HG03575 (cell line): ENCODE measurements around the gene MGAM2.

Source experiments
- ATAC-seq: cut with Tn5 transposase; IDR thresholded peaks from one replicate; pipeline ENCODE4 v1.9.1; 2021; ENCODE audit not compliant: unreplicated experiment, insufficient number of reproducible peaks, low FRiP score; ENCODE audit errors: extremely low read depth

Gene MGAM2

DNA sequence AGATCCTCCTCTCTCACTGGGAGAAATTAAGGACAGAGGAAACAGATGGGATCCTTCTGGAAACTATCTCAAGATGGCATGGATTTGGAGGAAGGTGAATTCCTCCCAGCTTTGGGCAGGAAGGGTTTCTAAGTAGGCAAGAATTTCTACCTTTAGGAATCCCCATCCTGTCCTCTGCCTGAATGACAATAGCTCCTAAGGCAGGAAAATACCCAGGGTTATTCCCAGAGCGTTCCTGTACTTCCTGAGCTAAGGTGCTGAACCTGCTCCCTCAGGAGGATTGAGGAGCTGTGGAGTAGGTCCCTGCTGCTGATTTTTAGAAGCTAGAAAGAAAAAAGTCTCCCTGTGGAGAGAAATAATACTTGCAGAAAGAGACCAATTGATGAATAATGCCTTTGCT is 568 bp downstream of the MGAM2 start:
- no peak for ATAC-seq

DNA sequence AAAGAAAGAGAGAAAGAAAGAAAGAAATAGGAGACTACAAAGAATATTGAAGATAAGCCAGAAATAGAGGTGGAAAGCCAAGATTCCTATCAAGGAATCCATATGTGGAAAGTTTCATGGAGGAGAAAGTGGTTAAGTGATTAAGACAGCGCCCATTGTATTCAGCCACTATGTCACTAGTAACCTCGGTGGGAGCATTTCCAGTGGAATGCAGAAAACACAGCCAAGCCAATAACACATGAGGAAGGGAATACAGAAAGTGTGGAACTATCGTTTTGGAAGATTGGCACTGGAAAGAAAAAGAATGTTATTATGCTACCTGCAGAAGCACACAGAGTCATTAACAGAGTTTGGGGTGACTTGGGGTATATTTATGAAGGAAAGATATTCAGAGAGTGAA is 2.7 kb downstream of the MGAM2 start:
- no peak for ATAC-seq

DNA sequence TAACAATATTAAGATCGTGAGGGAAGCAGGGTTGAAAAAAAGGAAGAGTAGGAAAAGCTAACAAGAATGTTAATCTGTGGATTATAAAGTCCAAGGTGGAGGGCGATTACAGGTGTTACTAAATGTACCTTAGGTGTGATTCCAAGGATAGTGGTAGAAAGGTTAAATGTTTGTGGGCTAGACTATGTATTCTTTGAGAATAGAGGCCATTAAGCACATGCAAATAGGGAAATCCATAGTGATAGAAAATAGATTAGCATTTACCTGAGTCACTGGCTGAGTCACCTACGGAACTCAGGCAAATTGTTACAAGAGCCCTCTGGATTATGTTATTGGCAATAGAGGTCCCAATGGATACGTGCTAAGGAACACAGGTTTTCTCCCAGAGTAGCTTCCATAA is 9.0 kb downstream of the MGAM2 start:
- ATAC-seq: no peak

DNA sequence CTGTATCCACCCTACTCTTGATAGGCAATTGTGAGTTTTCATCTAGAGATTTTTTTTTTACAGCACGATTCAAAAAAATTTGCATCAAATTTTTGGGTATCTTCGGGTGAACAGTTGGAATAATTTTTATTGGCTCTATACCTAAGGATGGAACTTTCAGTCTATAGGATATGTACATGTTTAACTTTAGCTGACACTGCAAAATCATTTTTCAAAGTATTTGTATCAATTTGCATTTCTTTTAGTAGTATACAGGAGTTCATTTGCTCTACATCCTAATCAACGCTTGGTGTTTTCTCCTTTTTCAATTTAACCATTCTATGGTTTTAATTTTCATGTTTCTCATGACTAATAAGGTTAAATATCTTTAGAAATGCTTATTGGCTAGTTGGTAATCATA is 11.7 kb downstream of the MGAM2 start:
- ATAC-seq: no peak

DNA sequence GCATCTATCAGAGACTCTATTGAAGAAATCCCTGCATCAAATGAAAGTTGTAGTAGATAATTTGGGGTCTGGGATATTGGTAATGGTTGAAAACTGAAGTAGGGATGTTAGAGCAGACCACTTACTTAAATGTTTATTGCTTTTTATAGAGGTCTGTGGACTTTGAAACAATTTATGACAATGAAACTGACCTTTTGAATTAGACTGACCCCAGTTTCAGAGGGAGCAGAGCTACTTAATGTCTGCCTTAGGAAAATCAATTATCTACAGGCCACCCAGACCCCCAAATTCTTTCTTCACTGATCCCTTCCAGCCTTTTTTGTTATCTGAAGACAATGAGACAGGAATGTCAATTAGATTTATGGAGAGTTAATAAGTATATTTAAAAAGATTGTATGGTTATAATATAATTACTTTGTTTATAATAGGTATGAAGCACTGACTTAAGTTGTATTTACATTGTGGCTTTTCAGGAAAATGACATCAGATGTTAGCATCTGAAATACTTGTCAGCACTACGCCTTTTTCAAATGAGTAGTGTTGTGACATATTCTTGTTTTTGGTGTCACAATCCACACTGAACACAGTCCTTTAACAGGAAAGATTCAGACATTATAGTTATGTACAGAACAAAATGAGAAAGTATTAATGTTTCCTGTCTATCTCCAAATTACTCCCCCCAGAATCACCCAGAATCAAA is 13.9 kb downstream of the MGAM2 start:
- ATAC-seq: no peak

DNA sequence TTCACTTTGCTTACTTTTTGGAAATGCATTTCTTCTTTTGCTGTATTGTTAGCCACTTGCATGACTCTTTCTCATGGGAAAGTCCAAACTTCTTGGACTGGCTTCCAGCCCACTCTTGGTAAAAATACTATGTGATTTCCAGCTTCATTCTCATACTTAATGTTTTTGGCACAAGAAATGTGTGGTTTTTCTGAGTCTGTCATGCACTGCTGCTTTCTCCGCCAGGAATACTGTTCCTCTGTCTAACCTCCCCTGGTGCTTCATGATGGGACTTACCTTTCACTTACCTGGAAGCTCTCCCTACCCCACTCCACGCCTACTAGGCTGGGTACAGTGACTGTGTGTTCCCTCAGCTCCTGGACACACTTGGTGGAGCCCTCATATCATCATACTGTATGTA is 18.7 kb downstream of the MGAM2 start:
- ATAC-seq: no peak

DNA sequence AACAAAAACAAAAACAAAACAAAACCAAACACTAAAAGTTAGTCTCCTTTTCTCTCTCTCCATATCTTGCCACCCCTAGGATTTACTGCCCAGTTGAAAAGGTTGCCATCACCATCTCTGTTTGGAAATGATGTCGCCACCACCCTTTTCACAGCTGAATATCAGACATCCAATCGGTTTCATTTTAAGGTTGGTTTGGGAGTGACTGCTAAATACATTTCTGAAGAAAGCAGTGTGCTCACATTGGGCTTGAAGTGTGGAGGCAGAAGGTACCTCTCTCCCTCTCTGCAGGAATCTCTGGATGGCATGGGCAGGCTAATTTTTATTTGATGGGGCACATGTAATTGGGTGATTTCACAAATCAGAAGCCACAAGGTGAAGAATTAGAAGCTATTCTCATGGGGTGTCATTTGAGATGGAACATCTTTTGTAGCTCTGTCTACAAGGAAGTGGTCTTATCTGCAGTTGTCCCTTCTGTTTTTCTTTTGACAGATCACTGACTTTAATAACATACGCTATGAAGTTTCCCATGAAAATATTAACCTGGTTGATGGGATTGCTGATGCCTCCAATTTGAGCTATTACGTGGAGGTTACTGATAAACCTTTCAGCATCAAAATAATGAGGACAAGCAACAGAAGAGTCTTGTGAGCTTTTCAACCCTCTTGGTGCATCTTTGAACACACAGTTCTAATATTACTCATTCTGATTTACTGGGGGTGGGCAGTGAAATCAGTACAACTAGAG is 20.1 kb downstream of the MGAM2 start:
- ATAC-seq: no peak

DNA sequence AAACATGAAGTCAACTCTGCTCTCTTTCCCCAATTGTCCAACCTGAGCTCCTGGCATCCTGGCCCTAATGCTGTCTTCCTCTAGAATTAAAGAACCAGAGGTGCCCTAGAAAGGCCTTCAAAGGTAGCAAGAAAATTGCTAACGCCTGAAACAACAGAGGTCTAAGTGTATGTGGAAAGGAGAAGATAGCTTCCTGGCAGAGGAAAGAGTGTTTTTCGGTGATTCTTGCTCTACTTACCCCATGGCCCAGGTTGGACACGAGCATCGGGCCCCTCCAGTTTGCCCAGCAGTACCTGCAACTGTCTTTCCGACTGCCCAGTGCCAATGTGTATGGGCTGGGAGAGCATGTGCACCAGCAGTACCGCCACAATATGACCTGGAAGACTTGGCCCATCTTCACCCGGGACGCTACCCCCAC is 22.2 kb downstream of the MGAM2 start:
- no peak for ATAC-seq

DNA sequence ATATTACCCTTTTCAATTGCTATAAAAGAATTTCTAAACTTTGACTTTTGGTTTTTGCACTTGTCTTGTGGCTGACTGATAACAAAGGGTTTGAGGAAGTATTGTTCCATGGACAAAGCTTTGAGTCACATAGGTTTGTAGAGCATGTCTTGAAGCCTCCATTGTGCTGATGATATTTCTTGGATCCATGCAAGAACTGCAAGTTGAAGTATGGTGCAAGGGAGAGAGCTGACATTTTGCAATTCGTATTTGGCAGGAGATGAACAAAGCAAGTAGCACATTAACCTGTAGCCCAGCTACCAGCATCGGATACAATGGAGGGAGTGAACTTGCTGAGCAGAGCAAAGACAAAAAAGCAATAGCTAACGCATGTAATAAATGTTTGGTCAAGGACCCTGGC is 23.4 kb downstream of the MGAM2 start:
- no peak for ATAC-seq

DNA sequence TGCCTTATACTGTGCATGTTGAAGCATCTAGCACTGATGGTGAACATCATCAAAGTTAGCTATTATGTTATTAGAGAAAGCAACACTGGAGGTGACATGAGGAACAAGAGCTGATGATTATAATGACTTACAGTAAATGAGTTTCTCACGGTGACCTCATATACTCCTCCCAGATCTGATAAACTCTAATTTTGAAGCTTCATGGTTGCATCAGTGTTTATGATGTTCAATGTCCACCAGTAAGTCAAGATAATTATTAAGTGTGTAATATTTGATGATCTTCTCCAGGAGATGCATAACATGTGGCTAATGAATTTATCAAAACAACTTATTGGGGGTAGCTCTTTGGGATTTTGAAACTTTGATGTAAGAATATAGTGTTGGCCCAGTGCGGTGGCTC is 27.5 kb downstream of the MGAM2 start:
- ATAC-seq: no peak

DNA sequence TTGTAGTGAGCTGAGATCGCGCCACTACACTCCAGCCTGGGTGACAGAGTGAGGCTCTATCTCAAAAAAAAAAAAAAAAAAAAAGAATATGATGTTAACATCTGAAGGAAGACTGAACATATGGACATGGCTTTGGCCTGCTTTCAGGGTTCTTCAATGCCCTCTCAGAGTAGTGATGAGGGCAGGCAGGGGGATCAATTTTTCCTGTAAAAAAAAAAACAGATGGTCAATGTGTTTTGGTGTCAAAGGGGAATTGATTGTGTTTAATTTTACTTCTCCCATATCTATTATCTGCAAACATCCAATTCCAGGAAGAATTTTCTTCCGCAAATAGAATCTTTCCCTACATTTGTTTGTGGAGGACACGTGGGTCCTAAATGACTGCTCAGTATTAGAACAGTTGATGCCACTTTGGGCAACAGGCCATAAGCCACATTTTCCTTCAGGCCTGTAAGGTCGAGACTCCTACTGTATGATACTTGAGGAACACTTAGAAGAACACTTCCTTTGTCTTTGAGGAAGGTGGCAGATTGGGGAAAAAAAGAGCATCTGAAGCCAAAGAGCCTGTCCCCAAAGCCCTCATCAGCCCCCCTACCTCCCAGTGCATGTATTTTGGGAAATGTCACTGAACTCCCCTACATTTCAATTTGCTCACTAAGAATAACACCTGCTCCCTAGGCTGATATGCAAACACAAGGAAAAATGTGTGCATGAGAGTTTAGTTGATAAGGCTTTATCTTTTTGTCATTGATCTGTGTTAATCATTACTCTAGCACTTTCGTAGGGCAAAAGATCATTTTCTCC is 28.3 kb downstream of the MGAM2 start:
- ATAC-seq: no peak

DNA sequence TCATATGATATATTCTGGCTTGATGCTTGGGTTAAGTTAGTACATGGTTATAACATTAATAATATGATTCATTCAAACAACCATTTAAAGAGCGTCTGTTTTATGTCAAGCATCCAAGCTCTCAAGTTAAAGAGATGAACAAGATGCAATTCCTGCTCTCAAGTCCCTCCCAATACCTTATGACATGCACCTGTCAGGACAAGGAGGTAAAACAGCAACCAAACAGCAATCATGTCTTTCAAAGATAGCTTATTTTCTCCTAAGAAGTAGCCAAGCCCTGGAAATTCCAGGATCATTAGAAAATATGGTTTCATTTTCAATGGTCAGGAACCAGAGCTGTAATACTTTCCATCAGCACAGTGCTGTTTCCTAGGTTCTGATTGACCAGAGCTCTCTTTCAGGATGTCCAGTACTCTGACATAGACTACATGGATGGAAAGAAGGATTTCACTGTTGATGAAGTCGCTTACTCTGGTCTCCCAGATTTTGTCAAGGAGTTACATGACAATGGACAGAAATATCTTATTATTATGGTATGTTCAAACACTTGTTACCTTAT is 29.0 kb downstream of the MGAM2 start:
- ATAC-seq: no peak

DNA sequence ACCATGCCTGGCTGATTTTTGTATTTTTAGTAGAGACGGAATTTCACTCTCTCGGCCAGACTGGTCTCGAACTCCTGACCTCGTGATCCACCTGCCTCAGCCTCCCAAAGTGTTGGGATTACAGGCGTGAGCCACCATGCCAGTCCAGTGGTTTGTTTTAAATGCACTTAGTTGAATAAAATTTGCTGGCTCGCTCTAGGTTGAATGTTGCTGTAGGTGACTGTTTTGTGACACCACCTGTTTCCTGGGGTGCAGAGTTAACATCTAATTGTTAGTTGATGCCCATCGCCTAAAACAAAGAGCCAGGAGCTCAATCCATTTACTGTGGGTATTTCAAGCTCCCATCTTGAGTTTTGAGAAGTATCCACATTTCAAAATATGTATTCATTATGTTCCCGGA is 31.2 kb downstream of the MGAM2 start:
- no peak for ATAC-seq

DNA sequence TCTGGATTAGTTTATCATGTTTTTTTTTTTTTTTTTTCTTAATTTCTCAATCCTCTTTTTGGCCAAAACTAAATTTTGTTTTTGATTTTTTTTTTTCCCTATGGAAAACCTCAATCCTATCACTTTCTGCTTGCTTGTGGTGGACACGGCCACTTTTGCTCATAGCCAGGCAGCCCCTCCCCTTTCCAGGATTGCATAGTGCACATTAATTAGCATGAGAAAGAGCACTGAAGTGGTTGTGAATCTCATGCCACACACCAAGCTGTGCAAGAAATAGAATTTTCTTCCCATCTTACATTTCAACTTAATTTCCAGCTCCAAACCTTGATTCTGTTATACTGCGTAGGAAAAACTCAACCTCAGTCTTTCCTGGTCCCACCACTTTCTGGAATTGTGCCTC is 34.6 kb downstream of the MGAM2 start:
- no peak for ATAC-seq

DNA sequence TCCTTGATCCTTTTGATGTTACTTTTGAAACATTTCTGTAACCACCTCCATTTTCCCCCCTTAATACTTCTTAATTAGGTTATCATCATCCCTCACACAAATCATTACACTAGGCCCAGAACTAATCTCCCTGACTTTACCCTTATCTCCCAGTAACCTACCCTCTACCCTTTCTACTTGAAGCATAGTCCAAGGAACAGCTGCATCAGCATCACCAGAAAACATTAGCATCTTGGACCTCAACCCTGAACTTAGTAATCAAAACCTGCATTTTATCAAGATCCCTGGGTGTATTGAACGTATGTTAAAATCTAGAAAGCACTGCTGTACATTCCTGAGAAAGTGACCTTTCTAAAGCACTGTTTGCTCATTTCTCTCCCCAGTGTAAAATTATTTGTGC is 38.8 kb downstream of the MGAM2 start:
- ATAC-seq: no peak

DNA sequence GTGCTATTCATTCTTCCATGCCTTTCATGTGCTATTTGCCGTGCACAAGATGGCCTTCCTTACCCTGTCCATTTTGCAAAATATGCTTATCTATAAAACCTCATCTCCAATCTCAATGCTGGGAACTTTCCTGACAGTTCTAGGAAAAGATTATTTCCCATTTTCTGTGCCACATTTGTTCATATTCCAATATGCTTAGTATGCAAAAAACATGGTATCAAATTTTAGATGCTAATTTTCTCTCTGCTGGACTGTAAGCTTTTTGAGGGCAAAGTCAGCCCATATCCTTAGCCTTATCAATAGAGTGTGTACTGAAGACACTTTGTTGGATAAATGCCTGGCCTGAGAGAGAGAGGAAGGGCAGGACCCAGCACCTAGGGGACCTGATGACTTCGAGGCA is 39.4 kb downstream of the MGAM2 start:
- no peak for ATAC-seq

DNA sequence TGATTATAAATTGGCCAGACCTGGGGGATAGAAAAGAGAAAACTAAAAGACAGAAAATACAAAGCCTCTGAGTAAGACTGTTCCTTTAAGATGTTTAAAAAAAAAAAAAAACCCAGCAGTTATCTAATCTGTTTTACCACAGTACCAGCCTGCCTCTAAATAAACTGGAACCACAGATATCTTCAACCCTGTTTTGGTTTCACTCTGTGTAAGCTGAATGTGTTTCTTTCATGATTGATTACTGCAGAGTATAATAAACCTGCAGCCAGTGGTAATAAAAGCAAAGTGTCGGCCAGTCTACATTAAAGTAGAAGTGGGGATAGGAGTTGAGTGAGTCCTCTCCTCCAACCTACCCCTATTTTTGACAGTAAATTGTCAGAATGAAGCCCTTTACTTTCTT is 40.6 kb downstream of the MGAM2 start:
- ATAC-seq: no peak

DNA sequence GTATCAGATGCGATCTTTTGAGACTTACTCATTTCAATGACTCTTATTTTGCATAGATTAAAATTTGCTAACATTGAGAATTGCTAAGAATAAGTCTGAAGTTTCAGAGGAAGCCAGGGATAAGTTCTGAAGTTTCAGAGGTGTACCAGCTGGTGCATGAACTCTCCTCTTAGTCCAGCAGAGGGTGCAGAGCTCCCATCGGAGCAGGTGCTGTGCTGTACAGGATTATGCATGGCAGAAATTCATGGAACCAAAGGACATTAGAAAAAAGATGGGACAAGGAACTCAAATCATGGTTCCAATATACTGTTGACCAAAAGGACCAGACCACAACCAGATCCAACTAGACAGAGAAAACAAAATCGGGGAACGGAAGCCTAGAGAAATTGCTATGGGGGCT is 41.9 kb downstream of the MGAM2 start:
- ATAC-seq: no peak

DNA sequence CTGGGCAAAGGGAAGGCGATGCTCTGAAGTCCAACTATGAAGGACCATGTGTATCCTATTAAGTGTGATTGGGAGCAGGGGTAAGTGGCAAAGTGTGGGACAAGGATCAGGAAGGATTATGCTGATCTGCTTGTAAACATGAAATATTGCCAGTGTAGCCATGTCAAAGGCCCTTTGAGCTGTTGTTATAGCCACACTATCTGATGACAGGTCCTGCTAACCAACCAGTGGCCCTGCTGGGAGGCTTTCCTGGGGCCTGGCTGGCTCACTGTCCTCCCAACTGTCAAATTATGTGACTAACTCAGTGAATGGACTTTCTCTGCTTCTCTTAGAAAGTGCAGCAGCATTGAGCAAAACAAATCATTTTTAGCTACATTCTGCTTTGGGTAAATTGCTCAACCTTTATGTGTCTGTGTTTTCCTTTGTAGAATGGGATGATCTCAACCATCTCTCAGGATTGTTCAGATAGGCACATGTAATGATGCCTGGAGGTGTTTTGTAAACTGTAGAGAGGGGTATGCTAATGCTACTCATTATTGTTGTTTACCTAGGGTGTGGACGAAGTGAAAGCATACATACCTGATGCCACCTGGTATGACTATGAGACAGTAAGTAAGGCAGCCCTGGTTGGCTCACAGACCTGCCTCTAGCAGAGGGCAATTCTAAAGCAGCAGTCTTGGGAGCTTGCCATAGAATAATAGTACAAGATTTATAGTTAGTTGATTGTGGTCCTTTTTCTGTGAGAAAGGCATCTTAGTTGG is 47.4 kb downstream of the MGAM2 start:
- ATAC-seq: no peak
